Measurements from ENCODE around the gene HHAT. TPM values are rescaled to one million over a fixed set of nuclear protein-coding genes. Genes with fewer than 3 reads are reported as not detected.
A peak's percentile ranks its signal among the peaks of the same experiment; 100 is the strongest.

Gene HHAT
- total and polyA plus RNA-seq, 2 of the 4 experiments (the other 2 are of a cell fraction): 1.7 to 2.5 TPM

- Histone ChIP-seq H3K9me1 (ENCODE audit: insufficient read depth, low read length) (no peaks in the 10 kb centered on the region), H3K4me1 (ENCODE audit: control insufficient read depth, insufficient read depth, low read length) (peaks cover 4% of the 10 kb centered on the region), H3K79me1 (ENCODE audit: low read depth in 1 of 2, low read length in 2 of 2) (no peaks in the 10 kb centered on the region), H3K56ac (ENCODE audit: extremely low read depth, insufficient read depth, low read length) (no peak overlapping the region), H2AFZ (replicated peaks; ENCODE audit: low read length, poor library complexity) (peak overlapping the region; percentile 59), H3K27me3 (ENCODE audit: control insufficient read depth, insufficient read depth, low read length) (no peaks in the 10 kb centered on the region), H3K9me3 (ENCODE audit: control insufficient read depth, insufficient read depth, low read length) (no peaks in the 10 kb centered on the region), H2BK15ac (ENCODE audit: low read depth, low read length) (no peak overlapping the region; the same call in 2 of the 3 replicates), H4K5ac (ENCODE audit: low read depth, low read length) (no peak overlapping the region), H2BK5ac (ENCODE audit: low read depth, low read length, poor library complexity, severe bottlenecking) (no peak overlapping the region), H3K4me3 (ENCODE audit: insufficient read depth, low read depth, low read length) (no peak overlapping the region), H2BK20ac (ENCODE audit: low read depth, low read length) (peak overlapping the region; percentile 36; the same call in 1 of the 2 replicates), H4K20me1 (ENCODE audit: insufficient read depth, low read length) (no peaks in the 10 kb centered on the region), H3K4ac (ENCODE audit: low read depth, low read length) (peak overlapping the region; percentile 63; the same call in 1 of the 2 replicates), H3K14ac (replicated peaks; ENCODE audit: low read depth, low read length) (no peak overlapping the region), H2BK120ac (ENCODE audit: low read depth, low read length) (0 out of 2 replicates have a peak overlapping the region, but pooled peaks have one; percentile 51), H3K4me2 (ENCODE audit: low read depth, low read length) (no peak overlapping the region), H3K36me3 (ENCODE audit: control insufficient read depth, insufficient read depth, low read length) (no peaks in the 10 kb centered on the region), H3K27ac (ENCODE audit: insufficient read depth, low read length) (no peak overlapping the region), H3K23ac (ENCODE audit: low read depth, low read length) (no peak overlapping the region), H4K91ac (ENCODE audit: insufficient read depth, low read depth, low read length) (no peak overlapping the region), H2AK5ac (ENCODE audit: low read depth, low read length) (peak overlapping the region; percentile 76; the same call in 1 of the 2 replicates), H3K9ac (ENCODE audit: low read depth, low read length) (no peak overlapping the region), H4K8ac (ENCODE audit: low read depth in 2 of 2, low read length in 2 of 2) (no peak overlapping the region), H3K18ac (ENCODE audit: low read depth, low read length) (no peak overlapping the region), H2AK9ac (replicated peaks; ENCODE audit: low read depth, low read length, poor library complexity) (peak overlapping the region; percentile 75)
- ATAC-seq (ENCODE audit: low read depth): peak; percentile 99
- ChIA-PET POLR2A (ENCODE audit: unreplicated experiment) (no interaction called here), CTCF (interaction anchor here (0.6 to 1.8 kb wide), 7 partner anchors 16 to 734 kb away, joined by 3 to 16 read pairs (median 4); no protein-coding TSS in a partner anchor)
- peak; percentile 77 for DNase-seq
- no TSS peak for BruUV-seq (replicated peaks)
- in situ Hi-C loops (cut with MboI; ENCODE audit: low sequenced_read_pairs) (loop anchor here (25.0 kb wide), 1 partner anchor 187 kb away; no protein-coding TSS in a partner anchor), dilution Hi-C loops (cut with HindIII; ENCODE audit: low sequenced_read_pairs, unreplicated experiment) (loop anchor here (10.0 kb wide), 1 partner anchor 475 kb away; no protein-coding TSS in a partner anchor), intact Hi-C loops (cut with micrococcal nuclease) (loop anchor here (1.0 to 2.0 kb wide), 4 partner anchors 26 to 257 kb away; no protein-coding TSS in a partner anchor)
- no CpG with 5 or more reads among the region's 5 CpGs for WGBS, 2 experiments (ENCODE audit: extremely low coverage in 2 of 2, insufficient read length in 1 of 2)
- TF ChIP-seq CHD1 (IDR thresholded peaks at IDR 0.05; ENCODE audit: low read depth, low read length) (no peak), BHLHE40 (IDR thresholded peaks at IDR 0.05; ENCODE audit: low read depth, low read length) (no peak), MAFK (IDR thresholded peaks at IDR 0.05; ENCODE audit: low read depth, low read length) (no peak), RAD21 (IDR thresholded peaks at IDR 0.05; ENCODE audit: low read length) (peak; percentile 90), NFE2L2 (IDR thresholded peaks at IDR 0.05; ENCODE audit: low read depth, low read length) (no peak), RFX5 (IDR thresholded peaks at IDR 0.05; ENCODE audit: low read depth, low read length) (no peak), MXI1 (IDR thresholded peaks at IDR 0.05; ENCODE audit: borderline replicate concordance, low read depth, low read length) (no peak), MAZ (IDR thresholded peaks at IDR 0.05; ENCODE audit: borderline replicate concordance, low read depth, low read length) (no peak), CEBPB (IDR thresholded peaks at IDR 0.05; ENCODE audit: low read depth, low read length) (no peak), POLR2A (IDR thresholded peaks at IDR 0.05; ENCODE audit: low read depth, low read length) (peak; percentile 23; the same call in 1 of the 2 replicates), SMC3 (IDR thresholded peaks at IDR 0.05; ENCODE audit: low read depth, low read length) (peak; percentile 90), USF2 (IDR thresholded peaks at IDR 0.05; ENCODE audit: low read depth, low read length) (no peak), CTCF (conservative IDR thresholded peaks at IDR 0.05; ENCODE audit: low read depth, low read length) (peak; percentile 95), RCOR1 (IDR thresholded peaks at IDR 0.05; ENCODE audit: insufficient replicate concordance, low read length) (no peak), FOS (IDR thresholded peaks at IDR 0.05; ENCODE audit: low read depth, low read length) (no peak)
Observed at GRCh38 chr1:210400043-210400840, 71.5 kb downstream of the HHAT start.
